NK-92 treated with Interleukin-12 subunit alpha and Interleukin-12 subunit beta, amount 100 ng/mL, for 24 hours (cell line): ENCODE data around the gene NALF2.
A peak's percentile ranks its signal among the peaks of the same experiment; 100 is the strongest.

Source experiments
- DNase-seq: peaks from one replicate; lab custom pipeline; 2025; lab: John Stamatoyannopoulos, UW

The NALF2 gene

GRCh38 chrX:69503782-69504625 is at the start of gene NALF2:
TSS of gene NALF2 (plus strand) at chrX:69504326. CDS start at chrX:69505283, 957 bp downstream.
- DNase-seq: no peak

GRCh38 chrX:69457756-69458155 is 46.4 kb upstream of the NALF2 start:
- DNase-seq: no peak

- DNase-seq: no peak
These were observed 37.6 kb upstream of the NALF2 start for GRCh38 chrX:69466546-69466945.

- no peak for DNase-seq
These were observed 34.2 kb upstream of the NALF2 start for GRCh38 chrX:69469975-69470374.

- no peak for DNase-seq
These were observed 14.5 kb upstream of the NALF2 start for GRCh38 chrX:69489625-69490024.

DNA sequence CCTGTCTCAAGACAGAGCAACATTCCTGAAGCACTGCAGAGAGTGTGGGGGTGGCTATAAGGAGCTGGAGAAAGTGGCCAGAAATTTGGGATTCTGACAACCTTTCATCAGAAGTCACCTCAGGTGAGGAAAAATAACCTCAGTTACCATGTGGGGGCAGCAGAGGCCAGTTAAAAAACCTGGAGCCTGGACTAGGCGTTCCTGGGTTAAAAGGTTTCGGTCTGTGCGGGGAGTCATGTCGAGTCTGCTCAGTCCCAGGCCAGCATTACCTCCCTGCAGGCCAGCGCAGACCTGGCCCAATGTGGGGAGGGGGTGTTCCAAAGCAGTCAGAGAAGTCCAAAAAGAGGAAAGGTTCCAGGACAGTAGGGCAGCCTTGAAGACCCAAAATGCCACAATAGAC is 10.9 kb upstream of the NALF2 start:
- peak; percentile 0 for DNase-seq

GRCh38 chrX:69493766-69494165 is 10.4 kb upstream of the NALF2 start:
- DNase-seq: no peak

- DNase-seq: no peak
These were observed 7.9 kb upstream of the NALF2 start for GRCh38 chrX:69496183-69496582.

DNA sequence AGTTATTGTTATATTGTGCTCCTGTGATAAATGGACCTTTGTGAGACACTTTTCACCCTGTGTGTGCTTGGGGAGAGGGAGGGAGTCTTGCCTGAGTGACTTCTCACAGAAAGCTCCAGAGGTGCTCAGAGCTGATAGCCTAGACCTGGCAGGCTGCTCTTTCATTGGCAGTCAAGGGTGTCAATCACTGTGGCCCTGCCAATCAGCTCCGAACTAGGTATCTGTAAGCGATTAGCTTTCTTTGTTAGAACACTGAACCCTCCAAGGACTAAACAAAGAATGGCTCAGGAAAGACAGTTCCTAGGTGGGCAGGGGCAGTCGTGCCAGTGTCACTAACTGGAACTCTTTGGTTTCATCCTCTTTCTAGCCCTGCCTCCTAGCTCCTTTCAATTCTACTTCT is 2.7 kb upstream of the NALF2 start:
- no peak for DNase-seq

- DNase-seq: no peak
These were observed 821 bp upstream of the NALF2 start for GRCh38 chrX:69503228-69503781.

GRCh38 chrX:69504626-69505612 is 793 bp downstream of the NALF2 start:
- DNase-seq: no peak

GRCh38 chrX:69505772-69506616 is 1.9 kb downstream of the NALF2 start:
- DNase-seq: no peak

- no peak for DNase-seq
These were observed 2.7 kb downstream of the NALF2 start for GRCh38 chrX:69506617-69507499.

- no peak for DNase-seq
These were observed 3.3 kb downstream of the NALF2 start for GRCh38 chrX:69507500-69507789.

- no peak for DNase-seq
These were observed 4.5 kb downstream of the NALF2 start for GRCh38 chrX:69508610-69509009.

- DNase-seq: no peak
These were observed 6.1 kb downstream of the NALF2 start for GRCh38 chrX:69510137-69510715.

GRCh38 chrX:69510914-69511513 is 6.9 kb downstream of the NALF2 start:
- no peak for DNase-seq

- DNase-seq: no peak
These were observed 17.9 kb downstream of the NALF2 start for GRCh38 chrX:69522052-69522451.

- no peak for DNase-seq
These were observed 19.2 kb downstream of the NALF2 start for GRCh38 chrX:69523314-69523713.

- no peak for DNase-seq
These were observed 20.7 kb downstream of the NALF2 start for GRCh38 chrX:69524781-69525363.
